NB4 (cell line): ENCODE measurements around the gene ATXN7L1.

Experiments
- DNase-seq: peaks from one replicate; pipeline ENCODE4 v3.0.0; 2010; ENCODE audit warnings: low read depth
- H3K4me3 ChIP-seq: one replicate; pipeline ENCODE4 v1.5.1; 2011; ENCODE audit warnings: mild to moderate bottlenecking, low read depth, low read length, moderate library complexity
- MYC ChIP-seq: IDR thresholded peaks from 2 replicates; pipeline ENCODE4 v1.6.1; 2011; ENCODE audit warnings: low read depth, low read length
- POLR2A ChIP-seq: IDR thresholded peaks from 2 replicates; pipeline ENCODE4 v1.6.1; 2011; ENCODE audit warnings: mild to moderate bottlenecking; ENCODE audit not compliant: insufficient read length; ENCODE audit errors: extremely low read depth
- TF ChIP-seq, protein P1 (sequence below): IDR thresholded peaks from 2 replicates; pipeline ENCODE4 v1.6.1; 2011; ENCODE audit warnings: low read depth, low read length
- TF ChIP-seq, protein P2 (sequence below): IDR thresholded peaks from one replicate; pipeline ENCODE4 v1.5.1; 2012; ENCODE audit warnings: low read depth, low read length

The ATXN7L1 gene

GRCh38 chr7:105690325-105690945 is 186.0 kb downstream of the ATXN7L1 start:
- DNase-seq: no peak
- no peak overlapping the region for H3K4me3 ChIP-seq
- TF ChIP-seq POLR2A: no peak

GRCh38 chr7:105689067-105689819 is 187.2 kb downstream of the ATXN7L1 start:
- no peak for DNase-seq
- no peak overlapping the region for H3K4me3 ChIP-seq
- no peak for TF ChIP-seq MYC
- TF ChIP-seq, protein P1, sequence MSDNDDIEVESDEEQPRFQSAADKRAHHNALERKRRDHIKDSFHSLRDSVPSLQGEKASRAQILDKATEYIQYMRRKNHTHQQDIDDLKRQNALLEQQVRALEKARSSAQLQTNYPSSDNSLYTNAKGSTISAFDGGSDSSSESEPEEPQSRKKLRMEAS: no peak
- no peak for TF ChIP-seq POLR2A
- TF ChIP-seq, protein P2, sequence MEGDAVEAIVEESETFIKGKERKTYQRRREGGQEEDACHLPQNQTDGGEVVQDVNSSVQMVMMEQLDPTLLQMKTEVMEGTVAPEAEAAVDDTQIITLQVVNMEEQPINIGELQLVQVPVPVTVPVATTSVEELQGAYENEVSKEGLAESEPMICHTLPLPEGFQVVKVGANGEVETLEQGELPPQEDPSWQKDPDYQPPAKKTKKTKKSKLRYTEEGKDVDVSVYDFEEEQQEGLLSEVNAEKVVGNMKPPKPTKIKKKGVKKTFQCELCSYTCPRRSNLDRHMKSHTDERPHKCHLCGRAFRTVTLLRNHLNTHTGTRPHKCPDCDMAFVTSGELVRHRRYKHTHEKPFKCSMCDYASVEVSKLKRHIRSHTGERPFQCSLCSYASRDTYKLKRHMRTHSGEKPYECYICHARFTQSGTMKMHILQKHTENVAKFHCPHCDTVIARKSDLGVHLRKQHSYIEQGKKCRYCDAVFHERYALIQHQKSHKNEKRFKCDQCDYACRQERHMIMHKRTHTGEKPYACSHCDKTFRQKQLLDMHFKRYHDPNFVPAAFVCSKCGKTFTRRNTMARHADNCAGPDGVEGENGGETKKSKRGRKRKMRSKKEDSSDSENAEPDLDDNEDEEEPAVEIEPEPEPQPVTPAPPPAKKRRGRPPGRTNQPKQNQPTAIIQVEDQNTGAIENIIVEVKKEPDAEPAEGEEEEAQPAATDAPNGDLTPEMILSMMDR: no peak

GRCh38 chr7:105688617-105689016 is 187.8 kb downstream of the ATXN7L1 start:
- DNase-seq: no peak
- TF ChIP-seq, protein P1: no peak
- no peak for TF ChIP-seq MYC
- TF ChIP-seq, protein P2: no peak
- no peak for TF ChIP-seq POLR2A
- no peak overlapping the region for H3K4me3 ChIP-seq

GRCh38 chr7:105685161-105685560 is 191.2 kb downstream of the ATXN7L1 start:
- no peak overlapping the region for H3K4me3 ChIP-seq
- TF ChIP-seq, protein P1: no peak
- TF ChIP-seq MYC (no peak), POLR2A (no peak)
- TF ChIP-seq, protein P2: no peak
- DNase-seq: no peak

GRCh38 chr7:105682341-105683060 is 193.9 kb downstream of the ATXN7L1 start:
- TF ChIP-seq, protein P2: no peak
- TF ChIP-seq POLR2A: no peak
- peak; percentile 61 for DNase-seq
- no peak overlapping the region for H3K4me3 ChIP-seq

GRCh38 chr7:105680505-105681187 is 195.8 kb downstream of the ATXN7L1 start:
- TF ChIP-seq, protein P1: no peak
- TF ChIP-seq POLR2A: no peak
- TF ChIP-seq MYC: no peak
- TF ChIP-seq, protein P2: no peak
- H3K4me3 ChIP-seq: no peak overlapping the region
- no peak for DNase-seq
